ENCODE results near the gene TUT4.
"Not testable (repeated sequence)": the region's sequence is repeated elsewhere in the genome, so short reads cannot be mapped to it uniquely, and the experiment has no call there.

The TUT4 gene, protein sequence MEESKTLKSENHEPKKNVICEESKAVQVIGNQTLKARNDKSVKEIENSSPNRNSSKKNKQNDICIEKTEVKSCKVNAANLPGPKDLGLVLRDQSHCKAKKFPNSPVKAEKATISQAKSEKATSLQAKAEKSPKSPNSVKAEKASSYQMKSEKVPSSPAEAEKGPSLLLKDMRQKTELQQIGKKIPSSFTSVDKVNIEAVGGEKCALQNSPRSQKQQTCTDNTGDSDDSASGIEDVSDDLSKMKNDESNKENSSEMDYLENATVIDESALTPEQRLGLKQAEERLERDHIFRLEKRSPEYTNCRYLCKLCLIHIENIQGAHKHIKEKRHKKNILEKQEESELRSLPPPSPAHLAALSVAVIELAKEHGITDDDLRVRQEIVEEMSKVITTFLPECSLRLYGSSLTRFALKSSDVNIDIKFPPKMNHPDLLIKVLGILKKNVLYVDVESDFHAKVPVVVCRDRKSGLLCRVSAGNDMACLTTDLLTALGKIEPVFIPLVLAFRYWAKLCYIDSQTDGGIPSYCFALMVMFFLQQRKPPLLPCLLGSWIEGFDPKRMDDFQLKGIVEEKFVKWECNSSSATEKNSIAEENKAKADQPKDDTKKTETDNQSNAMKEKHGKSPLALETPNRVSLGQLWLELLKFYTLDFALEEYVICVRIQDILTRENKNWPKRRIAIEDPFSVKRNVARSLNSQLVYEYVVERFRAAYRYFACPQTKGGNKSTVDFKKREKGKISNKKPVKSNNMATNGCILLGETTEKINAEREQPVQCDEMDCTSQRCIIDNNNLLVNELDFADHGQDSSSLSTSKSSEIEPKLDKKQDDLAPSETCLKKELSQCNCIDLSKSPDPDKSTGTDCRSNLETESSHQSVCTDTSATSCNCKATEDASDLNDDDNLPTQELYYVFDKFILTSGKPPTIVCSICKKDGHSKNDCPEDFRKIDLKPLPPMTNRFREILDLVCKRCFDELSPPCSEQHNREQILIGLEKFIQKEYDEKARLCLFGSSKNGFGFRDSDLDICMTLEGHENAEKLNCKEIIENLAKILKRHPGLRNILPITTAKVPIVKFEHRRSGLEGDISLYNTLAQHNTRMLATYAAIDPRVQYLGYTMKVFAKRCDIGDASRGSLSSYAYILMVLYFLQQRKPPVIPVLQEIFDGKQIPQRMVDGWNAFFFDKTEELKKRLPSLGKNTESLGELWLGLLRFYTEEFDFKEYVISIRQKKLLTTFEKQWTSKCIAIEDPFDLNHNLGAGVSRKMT (N-terminal part only)

DNA sequence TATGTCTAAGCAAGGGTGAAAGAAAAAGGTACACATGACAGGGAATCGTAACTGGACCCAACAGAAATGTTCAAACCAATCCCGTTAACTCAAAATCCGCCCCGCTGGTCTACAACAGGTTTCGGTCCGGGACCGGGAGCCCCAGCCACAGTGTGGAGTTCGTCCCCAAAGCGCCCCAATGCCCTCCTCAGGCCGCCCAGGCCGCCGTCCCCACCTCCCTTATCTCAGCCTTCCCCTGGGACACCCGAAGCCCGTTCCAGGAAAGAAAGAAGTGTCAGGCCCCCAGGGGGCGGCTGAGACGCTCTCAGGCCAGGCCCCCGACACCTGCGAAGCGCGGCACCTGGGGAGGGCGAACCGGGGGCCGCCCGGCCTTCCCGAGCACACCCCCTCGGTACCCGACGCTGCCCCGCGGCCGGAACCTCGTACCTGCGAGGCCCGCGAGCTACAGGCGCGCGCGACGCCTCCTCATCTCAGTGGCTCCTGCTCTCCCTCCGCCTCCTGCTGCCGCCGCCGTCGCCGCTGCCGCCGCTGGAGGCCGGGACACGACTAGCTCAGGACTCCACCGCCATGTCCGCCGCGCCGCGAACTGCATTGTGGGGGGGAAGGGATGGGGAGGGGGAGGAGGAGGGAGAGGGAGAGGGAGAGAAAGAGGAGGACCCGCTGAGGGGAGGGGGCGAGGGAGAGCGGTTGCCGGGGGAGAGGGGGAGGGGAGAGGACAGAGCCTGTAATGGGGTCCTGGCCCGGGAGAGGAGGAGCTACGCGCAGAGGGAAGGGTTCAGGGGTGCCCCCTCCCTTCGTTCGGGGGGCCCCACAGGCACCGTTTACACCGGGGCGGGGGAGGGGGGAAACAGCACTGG, at the start of gene TUT4:
Gene TUT4 (minus strand): TSS at position 588 of the 857 bp plus-strand sequence. CDS start 26,812 bp downstream, outside the sequence.
- DNase-seq (ENCODE audit: low spot score) = peak; percentile 82

GRCh38 chr1:52601991-52602855, 49.3 kb upstream of the TUT4 start, which contains the start of gene GPX7:
TSS of gene GPX7 (plus strand) at chr1:52602371. CDS start at chr1:52602410, 39 bp downstream.
- peak; percentile 76 for DNase-seq (ENCODE audit: low spot score)

- no peak for DNase-seq (ENCODE audit: low spot score)
Observed at GRCh38 chr1:52601519-52601918, 48.6 kb upstream of the TUT4 start.

DNA sequence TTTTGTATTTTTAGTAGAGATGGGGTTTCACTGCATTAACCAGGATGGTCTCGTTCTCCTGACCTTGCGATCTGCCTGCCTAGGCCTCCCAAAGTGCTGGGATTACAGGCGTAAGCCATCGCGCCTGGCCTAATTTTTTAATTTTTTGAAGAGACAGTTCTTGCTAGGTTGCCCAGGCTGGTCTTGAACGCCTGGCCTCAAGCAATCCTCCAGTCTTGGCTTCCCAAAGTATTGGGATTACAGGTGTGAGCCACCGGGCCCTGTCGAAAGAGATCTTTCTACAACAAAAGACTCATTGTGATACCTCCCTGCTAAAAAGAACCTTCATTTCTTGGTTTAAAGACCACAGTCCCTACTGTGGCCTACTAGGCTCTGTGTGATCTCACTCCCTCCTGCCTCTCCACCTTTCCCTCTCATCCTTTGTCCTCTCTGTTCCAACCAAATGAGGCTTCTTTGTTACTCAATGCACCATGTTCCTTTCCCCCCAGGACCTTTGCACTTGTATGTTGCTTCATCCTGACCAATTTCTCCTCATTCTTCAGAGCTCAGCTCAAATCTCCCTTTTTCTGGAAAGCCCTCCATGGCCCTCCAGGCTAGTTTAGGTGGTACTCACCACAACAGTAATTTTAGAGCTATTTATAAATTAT, 47.8 kb upstream of the TUT4 start:
- DNase-seq (ENCODE audit: low spot score) = no peak

DNA sequence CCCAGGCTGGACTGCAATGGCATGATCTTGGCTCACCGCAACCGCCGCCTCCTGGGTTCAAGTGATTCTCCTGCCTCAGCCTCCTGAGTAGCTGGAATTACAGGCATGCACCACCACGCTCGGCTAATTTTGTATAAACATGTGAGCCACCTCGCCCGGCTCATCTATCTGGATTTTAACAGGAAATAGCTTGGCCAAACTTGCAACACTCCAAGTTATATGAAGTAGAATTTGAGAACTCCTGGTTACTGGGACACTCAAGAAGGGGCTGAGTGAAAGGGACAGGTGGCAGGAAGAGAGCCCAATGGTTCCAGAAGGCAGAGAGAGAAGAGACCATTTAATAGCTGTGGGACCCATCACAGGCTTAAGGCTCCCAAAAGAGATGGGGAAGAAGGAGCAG, 46.3 kb upstream of the TUT4 start:
- DNase-seq (ENCODE audit: low spot score) = no peak

- no peak for DNase-seq (ENCODE audit: low spot score)
Observed at GRCh38 chr1:52598729-52599128, 45.8 kb upstream of the TUT4 start.

DNA sequence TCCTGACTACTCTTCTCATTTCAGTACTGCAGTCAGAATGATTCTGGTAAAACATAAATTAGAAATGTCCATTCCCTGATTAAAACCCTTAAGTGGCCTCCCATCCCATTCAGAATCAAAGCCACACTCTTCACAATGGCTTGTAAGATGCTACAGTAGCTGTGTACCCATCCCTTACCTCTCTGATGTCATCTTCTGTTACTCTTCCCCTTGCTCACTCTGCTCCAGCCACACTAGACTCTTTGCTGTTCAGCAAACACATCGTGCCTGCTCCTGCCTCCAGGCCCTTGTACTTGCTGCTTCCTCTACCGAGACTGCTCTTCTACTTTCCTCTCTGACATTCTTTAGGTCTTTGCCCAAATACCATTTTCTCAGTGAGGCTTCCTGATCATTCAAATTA, 45.0 kb upstream of the TUT4 start:
- DNase-seq (ENCODE audit: low spot score) = no peak

- no peak for DNase-seq (ENCODE audit: low spot score)
Observed at GRCh38 chr1:52595061-52595460, 42.2 kb upstream of the TUT4 start.

DNA sequence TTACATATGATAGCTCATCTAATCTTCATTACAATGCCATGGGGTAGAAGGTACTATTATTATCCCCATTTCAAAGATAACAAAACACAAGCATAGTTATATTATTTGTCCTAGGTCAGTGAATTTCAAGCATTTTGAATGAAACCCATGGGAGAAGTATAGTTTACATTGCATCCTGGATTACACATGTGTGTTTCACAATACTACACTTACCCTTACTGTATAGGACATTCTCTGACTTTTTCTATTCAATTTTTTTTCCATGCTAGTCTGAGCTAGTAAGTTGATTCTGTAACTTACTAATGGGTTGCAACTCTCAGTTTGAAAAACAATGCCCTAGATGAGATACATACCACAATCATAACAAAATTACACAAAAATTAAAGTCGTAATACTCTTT, 40.6 kb upstream of the TUT4 start:
- DNase-seq (ENCODE audit: low spot score) = no peak

DNA sequence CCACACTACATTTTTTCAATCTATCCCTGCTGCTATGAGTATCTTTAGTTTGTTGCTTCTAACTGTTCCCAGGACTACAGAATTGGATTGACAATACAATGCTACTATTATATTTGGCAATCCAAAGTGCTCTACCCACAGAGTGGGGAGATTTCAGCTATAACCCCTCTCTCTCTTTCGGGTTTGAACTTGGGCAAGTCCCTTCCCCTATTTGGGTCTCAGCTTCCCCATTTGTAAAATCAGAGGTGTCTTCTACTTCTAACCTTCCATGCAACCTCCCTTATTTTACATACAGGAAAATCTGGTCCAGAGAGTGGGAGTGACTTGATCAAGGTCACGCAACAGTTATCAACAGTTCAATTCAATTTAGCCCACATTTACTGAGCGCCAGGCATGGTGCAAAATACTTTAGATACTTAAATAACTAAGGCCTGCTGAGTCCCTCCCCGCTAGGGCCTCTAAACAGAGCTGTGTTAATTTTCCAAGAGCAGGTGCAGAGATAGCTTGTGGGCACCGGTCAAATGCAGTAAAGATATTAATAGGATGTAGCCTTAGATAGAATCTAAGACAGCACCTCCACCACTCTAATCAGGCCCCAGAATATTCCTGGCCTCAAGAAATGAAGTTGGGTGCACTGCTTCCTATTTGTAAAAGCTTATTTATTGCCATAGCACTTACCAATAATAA, 39.9 kb upstream of the TUT4 start:
- no peak for DNase-seq (ENCODE audit: low spot score)

DNA sequence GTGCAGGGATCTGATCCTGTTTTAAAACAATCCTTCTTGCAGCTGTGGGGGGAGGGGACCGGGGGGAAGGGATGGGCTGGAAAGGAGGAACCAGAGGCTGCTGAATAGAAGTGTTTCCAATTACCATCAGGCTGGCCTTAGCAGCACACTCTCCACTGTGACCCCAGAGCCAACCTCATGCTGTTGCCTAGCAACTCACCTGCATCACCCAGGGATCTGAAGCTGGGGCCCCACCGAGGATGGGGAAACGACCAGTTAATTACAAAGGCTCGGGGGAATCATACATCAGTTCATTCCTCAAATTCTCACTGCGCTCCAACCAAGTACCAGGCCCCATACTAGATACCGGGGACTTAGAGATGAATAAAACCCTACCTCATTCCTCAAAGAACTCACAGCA, 37.4 kb upstream of the TUT4 start:
- DNase-seq (ENCODE audit: low spot score) = peak; percentile 71

GRCh38 chr1:52588535-52588934, 35.6 kb upstream of the TUT4 start:
- DNase-seq (ENCODE audit: low spot score) = no peak

DNA sequence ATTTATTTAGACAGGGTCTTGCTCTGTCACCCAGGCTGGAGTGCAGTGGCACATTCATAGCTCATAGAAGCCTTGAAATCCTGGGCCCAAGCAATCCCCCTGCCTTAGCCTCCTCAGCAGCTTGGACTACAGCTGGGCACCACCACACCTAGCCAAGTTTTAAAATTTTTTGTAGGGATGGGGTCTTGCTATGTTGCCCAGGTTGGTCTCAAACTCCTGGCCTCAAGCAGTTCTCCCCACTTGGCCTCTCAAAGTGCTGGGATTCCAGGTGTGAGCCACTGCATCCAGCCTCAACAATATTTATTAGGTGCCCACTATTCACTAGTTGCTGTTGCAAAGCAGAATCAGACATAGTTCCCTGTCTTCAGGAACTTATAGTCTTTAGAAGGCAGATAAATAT, 35.1 kb upstream of the TUT4 start:
- no peak for DNase-seq (ENCODE audit: low spot score)

DNA sequence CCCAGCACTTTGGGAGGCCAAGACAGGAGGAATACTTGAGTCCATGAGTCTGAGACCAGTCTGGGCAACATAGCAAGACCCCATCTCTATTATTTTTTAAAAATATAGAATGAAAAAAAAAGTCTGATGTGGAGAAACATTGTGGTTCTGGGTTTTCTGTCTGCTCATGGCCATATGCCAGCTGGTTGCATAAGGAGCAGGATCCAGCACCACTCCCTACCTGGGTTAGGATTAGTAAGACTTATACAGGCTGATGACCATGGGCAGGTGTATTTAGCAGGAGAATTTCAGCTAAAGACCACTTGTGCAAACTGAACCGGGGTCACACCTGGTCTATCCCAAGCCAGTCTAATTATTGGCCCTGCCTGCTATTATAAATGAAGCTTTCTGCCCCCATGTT, 32.6 kb upstream of the TUT4 start:
- DNase-seq (ENCODE audit: low spot score) = no peak

DNA sequence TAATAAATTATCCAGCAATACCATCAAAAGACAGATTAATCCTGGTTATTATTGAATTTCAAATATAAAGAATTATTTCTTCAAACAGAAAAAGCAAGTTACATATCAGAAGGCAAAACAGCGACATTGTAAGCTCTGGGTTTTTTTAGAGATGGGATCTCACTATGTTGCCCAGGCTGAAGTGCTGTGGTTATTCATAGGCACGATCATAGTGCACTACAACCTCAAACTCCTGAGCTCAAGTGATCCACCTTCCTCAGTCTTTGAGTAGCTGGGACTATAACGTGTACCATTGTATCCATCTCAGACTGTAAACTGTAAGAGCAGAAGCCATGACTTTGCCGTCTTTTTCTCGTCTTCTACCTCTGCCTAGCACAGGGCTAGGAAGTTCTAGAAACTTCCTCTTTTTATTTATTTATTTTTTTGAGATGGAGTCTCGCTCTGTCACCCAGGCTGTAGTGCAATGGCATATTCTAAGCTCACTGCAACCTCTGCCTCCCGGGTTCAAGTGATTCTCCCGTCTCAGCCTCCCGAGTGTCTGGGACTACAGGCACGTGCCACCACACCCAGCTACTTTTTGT, 29.3 kb upstream of the TUT4 start:
- DNase-seq (ENCODE audit: low spot score) = no peak

DNA sequence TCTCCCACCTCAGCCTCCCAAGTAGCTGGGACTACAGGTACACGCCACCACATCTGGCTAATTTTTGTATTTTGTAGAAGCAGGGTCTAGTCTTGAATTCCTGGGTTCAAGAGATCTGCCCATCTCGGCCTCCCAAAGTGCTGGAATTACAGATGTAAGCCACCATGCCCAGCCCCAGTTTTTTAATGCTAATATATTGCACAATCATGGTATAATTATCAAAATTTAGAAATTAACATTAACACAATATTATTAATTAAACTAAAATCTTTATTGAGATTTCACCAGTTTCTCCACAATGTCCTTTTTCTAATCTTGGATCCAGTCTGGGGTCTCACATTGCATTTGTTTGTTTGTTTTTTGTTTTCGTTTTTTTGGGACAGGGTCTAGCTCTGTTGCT, 27.4 kb upstream of the TUT4 start:
- no peak for DNase-seq (ENCODE audit: low spot score)

DNA sequence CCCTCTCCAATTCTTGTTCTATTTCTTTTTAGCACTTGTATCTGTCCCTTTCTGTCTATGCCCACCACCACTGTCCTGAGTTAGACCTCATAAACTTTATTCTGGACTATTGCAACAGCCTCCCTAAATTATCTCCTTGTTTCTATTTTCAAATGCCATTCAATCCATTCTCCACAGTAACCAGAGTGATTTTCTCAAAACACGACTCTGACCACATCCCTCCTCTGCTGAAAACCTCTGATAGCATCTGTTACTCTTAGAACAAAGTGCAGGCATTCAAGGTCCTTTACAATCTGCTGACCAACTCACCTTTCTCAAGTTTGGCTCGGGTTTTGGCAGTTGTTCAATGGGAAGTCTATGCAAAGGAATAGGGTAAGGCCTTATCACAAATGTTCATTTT, 26.5 kb upstream of the TUT4 start:
- DNase-seq (ENCODE audit: low spot score) = no peak

- not testable (repeated sequence) for DNase-seq (ENCODE audit: low spot score)
Observed at GRCh38 chr1:52578066-52578465, 25.2 kb upstream of the TUT4 start.

DNA sequence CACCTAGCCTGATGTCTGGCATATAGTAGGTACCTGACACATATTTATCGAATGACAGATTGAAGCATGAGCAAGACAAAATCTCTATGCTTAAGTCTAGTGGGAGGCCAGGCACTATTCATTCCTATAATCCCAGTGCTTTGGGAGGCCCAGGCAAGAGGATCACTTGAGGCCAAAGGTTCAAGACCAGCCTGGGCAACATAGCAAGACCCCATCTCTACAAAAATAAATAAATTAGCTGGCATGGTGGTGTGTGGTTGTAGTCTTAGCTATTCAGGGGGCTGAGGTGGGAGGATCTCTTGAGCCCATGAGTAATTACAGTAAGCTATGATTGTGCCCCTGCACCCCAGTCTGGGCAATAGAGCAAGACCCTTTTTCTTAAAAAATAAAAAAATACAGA, 23.2 kb upstream of the TUT4 start:
- no peak for DNase-seq (ENCODE audit: low spot score)

Data from iPS-NIHi11 (cell line).